ENCODE measurements around the gene TELO2.
"Not testable (repeated sequence)": the region's sequence is repeated elsewhere in the genome, so short reads cannot be mapped to it uniquely, and the experiment has no call there.

Gene TELO2

GRCh38 chr16:1474796-1475551 is 18.2 kb upstream of the TELO2 start, which contains the start of gene CLCN7:
TSS of gene CLCN7 (minus strand) at chr16:1475028. CDS start at chr16:1474974, 54 bp downstream.
- FAIRE-seq = peak; percentile 37

DNA sequence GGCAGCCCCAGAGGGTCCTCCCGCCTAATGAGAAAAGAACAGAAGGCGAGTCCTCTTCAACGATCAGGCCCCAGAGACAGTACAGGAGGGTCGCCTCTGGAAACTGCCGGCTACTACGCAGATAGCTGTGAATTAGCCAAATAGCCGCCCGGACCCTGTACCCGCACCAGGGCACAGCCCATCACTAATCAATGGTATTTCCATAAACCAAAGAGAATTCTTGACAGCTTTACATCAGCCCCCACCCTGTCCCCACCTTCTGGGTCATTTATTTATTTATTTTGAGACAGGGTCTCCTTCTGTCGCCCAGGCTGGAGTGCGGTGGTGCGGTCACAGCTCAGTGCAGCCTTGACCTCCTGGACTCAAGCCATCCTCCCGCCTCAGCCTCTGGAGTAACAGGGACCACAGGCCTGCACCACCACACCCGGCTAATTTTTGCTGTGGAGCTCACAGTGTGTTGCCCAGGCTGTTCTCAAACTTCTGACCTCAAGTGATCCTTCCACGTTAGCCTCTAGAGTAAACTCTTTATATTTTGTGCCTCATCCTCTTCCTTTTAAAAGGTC is 17.5 kb upstream of the TELO2 start:
- no peak for FAIRE-seq
- no peak for DNase-seq (ENCODE audit: insufficient read length, low spot score)

More at GRCh38 chr16:1474796-1475551, 18.2 kb upstream of the TELO2 start, which contains the start of gene CLCN7:
- DNase-seq (ENCODE audit: insufficient read length, low spot score) = peak; percentile 98

DNA sequence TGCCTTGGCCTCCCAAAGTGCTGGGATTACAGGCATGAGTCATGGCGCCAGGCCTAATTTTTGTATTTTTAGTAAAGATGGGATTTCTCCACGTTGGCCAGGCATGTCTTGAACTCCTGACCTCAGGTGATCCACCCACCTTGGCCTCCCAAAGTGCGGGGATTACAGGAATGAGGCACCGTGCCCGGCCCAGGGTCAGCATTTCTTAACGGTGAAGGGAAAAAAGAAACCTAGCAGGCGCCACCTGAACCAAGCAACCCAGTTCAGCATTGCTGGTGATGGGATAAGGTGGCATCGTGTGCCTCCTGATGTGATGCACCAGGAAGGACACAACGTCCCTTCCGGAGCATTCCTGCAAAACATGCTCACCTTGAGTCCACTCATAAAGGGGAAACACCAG is 16.1 kb upstream of the TELO2 start:
- DNase-seq (ENCODE audit: insufficient read length, low spot score) (no peak), FAIRE-seq (no peak)

DNA sequence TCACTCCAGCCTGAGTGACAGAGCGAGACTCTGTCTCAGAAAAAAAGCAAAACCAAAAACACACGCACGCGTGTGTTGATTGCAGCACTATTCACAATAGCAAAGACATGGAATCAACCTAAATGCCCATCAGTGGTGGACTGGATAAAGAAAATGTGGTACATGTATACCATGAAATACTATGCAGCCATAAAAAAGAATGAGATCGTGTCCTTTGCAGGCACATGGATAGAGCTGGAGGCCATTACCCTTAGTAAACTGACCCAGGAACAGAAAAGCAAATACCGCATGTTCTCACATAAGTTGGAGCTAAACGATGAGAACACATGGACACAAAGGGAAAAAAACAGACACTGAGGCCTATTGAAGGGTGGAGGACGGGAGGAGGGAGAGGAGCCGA is 14.2 kb upstream of the TELO2 start:
- FAIRE-seq; DNase-seq (ENCODE audit: insufficient read length, low spot score): not testable (repeated sequence)

DNA sequence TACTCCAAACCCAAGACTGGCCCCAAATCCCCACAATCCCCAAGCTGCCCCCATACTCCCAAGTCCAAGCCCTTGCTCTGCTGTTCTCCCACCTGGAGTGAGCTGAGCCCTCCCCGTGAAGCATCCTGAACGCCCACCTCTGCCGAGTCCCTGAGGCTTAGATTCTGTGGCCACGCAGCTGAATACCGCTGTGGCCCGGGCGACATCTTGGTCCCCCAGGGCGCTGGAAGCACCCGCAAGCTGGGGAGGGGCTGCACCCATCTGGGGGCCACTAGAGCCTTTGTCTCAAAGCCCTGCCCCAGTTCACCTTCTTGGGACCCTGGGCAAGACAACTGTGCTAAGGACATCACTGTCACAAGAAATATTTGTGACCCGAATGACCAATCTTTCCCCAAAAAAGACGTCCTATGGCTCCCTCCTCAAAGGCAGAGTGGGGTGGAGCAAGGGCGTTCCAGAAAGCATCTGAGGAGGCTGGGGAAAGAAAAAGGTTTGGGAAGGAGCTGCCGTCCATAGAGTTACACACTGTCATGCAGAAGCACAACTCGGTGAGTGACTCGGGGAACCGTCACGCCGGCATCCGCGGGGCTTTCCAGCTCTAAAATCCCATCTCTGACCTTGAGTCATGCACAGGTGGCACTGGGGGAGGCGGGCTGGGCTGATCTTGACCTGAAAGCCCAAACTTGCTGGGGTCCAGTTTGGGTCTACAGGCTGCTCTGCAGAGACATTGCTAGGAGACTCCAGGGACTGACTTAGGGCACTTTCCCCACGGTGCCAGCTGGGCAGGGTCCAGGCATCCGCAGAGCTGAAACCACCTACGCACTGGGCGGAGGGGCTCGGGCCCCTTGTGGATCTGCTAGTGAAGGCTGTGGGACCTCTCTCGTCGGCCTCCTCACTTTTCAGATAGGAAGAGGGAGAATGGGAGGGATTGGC is 11.0 kb upstream of the TELO2 start:
- DNase-seq (ENCODE audit: insufficient read length, low spot score) (no peak), FAIRE-seq (no peak)

DNA sequence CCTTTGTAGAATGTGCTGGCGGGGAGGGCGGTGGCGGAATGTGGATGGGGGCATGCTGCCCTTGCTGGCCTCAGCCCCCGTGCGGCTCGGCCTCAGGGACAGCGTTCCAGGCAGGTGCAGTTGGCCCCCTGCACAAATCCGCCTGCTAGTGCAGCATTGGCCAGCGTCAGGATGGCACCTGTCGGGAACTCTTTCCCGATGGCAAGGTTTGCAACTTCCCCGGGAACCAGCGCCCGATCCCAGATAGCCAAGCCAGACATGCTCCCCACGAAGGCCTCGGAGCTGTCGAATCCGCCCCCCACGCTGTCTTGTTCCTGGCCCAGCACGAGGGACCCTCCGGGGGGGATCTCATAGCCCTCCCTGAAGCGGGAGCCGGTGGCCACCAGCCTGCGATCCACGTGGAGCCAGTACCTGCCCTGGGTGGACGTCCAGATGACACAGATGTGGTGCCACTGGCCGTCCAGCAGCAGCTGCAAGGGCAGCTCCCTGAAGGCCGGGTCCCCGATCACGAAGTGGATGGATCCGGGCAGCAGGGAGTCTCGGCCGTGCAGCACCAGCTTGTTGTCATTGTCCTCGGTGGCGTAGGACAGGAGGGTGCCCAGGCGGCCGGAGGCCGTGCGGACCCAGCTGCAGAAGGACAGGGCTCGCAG is 7.2 kb upstream of the TELO2 start:
- FAIRE-seq = no peak

DNA sequence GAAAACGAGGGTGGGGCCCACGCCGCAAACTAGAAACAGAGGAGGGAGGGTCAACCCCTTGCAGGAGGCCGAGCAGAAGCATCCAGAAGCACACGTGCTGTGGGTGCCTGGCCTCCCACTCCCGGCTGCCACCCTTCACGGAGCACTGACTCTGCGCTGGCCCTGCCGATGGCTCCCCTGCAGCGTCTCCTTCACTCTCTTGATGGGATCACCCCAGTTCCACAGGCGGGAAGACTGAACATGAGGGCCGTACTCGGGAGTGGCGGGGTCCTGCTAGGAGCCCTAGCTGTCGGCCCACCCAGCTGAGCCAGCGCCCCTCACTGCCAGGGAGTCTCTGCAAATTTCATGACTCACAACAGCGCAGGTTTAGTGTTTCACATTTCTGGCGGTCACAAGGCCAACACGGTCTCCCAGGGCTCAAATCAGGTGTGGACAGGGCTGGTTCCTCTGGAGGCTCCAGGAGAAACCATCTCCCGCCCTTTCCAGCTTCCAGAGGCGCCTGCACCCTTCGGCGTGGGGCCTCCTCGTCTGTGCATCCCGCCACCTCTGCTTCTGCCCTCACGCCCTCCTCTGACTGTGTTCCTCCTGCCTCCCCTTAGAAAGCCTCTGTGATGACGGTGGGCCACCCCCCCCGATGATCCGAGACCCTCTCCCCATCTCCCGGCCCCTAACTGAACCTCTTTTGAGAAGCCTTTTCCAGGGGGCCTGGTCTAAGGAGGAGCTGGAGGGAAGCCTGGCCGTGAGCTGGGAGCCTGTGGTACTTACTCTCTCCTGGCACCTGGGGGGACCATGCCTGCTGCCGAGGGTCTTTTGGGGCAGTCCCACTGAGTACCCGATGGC is 6.4 kb upstream of the TELO2 start:
- FAIRE-seq (no peak), DNase-seq (ENCODE audit: insufficient read length, low spot score) (no peak)

More for the DNA sequence above, 7.2 kb upstream of the TELO2 start:
- DNase-seq (ENCODE audit: insufficient read length, low spot score) = no peak

DNA sequence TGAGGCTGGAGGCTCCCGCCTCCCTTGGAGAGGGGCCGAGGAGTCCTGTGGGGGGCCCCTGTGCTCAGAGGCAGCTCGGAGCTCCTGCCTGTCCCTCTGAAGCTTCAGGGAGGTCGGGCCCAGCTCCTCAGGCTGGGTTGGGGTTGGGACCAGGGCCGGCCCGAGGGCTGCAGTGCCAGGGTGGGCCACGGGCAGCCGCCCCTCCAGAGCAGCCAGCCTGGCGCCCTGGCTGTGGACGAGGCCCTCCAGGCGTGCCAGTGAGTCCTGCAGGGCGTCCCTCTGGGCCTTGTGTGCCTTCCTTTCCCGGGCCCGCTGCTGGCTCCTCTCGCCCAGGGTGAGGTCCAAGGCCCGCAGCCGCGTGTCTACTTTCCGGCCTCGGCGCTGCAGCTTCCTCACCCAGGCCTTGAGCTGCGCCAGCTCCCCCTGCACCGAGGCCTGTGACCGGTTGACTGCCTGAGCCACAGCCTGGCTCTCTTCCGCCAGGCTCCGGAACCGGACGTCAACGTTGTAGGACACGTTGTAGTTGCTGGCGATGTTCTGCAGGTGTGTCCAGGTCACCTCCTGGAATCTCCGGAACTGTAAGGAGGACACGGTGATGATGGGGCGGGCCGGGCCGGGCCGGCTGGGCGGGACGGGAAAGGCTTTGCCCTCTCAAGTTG is 5.6 kb upstream of the TELO2 start:
- no peak for DNase-seq (ENCODE audit: insufficient read length, low spot score)
- FAIRE-seq = no peak

DNA sequence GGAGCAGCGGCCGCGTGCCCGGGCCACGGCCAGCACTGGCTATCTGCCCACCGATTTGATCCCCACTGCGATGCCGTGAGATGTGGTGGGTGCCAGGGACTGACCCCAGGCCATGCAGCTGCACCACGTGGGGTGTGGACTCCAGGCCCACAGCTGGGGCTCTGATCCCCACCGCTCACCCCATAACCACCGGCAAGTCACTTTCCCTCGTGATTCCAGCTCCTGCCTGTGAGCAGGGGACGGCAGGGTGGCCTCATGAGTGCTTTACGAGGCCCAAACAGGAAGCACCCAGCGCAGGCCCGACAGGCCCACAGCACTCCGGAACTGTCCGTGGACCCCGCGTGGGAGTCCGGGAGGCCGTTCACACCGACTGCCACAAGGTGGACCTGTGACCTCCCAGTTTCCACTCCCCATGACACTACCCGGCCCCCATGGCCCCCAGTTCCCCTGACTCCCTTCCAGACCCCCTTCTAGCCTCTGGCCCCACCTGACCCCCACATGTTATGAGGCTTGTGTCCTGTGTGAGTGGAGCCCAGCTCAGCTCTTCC is 5.0 kb upstream of the TELO2 start:
- FAIRE-seq = no peak
- DNase-seq (ENCODE audit: insufficient read length, low spot score) = no peak

- no peak for DNase-seq (ENCODE audit: insufficient read length, low spot score)
- no peak for FAIRE-seq
Observed at GRCh38 chr16:1488619-1489018, 4.5 kb upstream of the TELO2 start, which contains the start of gene PTX4. TSS of gene PTX4 (minus strand) at chr16:1488944. CDS start at chr16:1488909, 35 bp downstream.

- FAIRE-seq = no peak
Observed at GRCh38 chr16:1489077-1489476, 4.1 kb upstream of the TELO2 start.

DNA sequence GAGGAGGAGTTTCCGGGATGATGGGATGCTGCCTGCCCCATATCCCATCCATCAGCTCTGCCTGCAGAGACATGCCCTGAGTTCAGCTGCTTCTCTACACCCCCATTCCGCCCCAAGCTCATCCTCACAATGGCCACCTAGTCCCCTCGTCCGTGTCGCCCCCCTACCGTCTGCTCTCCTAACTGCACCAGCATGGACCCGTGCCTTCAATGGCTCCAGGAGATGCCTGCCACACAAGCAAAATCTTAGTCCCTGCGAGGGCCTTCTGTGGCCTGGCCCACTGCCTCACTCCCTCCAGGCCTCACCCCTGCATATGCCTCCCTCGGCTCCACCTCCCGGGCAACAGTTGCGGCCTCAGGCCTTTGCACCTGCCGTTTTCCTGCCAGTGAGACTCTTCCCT is 1.8 kb upstream of the TELO2 start:
- no peak for DNase-seq (ENCODE audit: insufficient read length, low spot score)
- FAIRE-seq = no peak

More at GRCh38 chr16:1489077-1489476, 4.1 kb upstream of the TELO2 start:
- no peak for DNase-seq (ENCODE audit: insufficient read length, low spot score)

- DNase-seq (ENCODE audit: insufficient read length, low spot score) (no peak), FAIRE-seq (no peak)
Observed at GRCh38 chr16:1492082-1492922, 858 bp upstream of the TELO2 start.

- peak; percentile 53 for FAIRE-seq
- DNase-seq (ENCODE audit: insufficient read length, low spot score) = peak; percentile 64
Observed at GRCh38 chr16:1493746-1494094, 560 bp downstream of the TELO2 start.

DNA sequence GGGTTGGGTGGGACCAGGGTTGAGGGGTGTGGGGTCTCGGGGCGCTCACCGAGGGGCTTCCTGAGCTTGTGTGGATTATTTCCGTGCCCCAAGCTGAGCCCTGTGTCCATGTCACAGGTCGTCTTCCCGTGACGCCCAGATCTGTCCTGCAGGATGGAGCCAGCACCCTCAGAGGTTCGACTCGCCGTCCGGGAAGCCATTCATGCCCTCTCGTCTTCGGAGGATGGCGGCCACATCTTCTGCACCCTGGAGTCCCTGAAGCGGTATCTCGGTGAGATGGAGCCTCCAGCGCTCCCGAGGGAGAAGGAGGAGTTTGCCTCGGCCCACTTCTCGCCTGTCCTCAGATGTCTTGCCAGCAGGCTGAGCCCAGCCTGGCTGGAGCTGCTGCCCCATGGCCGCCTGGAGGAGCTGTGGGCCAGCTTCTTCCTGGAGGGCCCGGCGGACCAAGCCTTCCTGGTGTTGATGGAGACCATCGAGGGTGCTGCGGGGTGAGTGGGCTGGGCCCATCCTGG is 1.0 kb downstream of the TELO2 start:
- FAIRE-seq (no peak), DNase-seq (ENCODE audit: insufficient read length, low spot score) (no peak)

- DNase-seq (ENCODE audit: insufficient read length, low spot score) (no peak), FAIRE-seq (no peak)
Observed at GRCh38 chr16:1494711-1495110, 1.6 kb downstream of the TELO2 start.

- FAIRE-seq (no peak), DNase-seq (ENCODE audit: insufficient read length, low spot score) (no peak)
Observed at GRCh38 chr16:1495211-1495888, 2.2 kb downstream of the TELO2 start.

Data from GM19239 (cell line).